Measurements from ENCODE around the gene GALP. TPM values are rescaled to one million over a fixed set of nuclear protein-coding genes. Genes with fewer than 3 reads are reported as not detected.

The GALP gene
- total RNA-seq, 1 experiment from 2014 or later: not detected

DNA sequence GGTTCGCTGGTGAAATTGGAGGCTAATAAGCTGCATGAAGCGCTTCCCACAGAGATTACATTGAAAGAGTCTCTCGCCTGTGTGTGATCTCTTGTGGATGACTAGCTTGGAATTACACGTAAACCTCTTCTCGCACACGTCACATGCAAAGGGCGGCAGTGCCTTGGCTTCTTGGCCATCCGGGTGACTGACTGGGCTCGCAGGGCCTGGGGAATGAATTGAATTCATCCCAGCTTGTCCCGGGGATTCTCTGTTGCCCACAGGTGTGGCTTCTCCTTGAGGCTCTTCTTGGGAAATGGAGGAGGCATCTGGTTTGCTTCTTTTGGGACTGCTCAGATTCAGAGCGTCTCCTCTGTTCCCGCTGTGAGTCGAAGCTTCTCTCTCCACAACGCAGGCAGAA lies 46.0 kb downstream of the GALP start:
- no peak for DNase-seq (ENCODE audit: low read depth)
- in situ Hi-C loops (cut with HindIII; ENCODE audit: low pct_unique_long_range_greater_than_20kb, low sequenced_read_pairs): no loop called here

DNA sequence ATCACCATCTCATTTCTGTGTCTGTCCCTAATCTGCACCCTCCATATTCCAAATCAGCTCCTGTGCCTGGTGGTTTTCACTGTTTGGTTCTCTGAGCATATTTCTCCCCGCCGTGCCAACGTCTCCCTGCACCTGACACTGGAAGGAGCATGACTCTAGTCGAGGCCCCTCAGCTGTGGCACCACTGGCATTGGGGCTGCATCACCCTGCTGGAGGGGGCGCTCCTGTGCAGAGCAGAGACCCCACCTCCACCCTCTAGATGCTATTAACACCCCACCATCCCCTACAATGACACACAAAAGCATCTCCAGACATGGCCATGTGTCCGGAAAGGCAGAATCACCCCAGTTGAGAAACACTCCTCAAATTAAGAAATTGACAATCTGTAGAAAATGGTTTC lies 47.1 kb downstream of the GALP start:
- in situ Hi-C loops (cut with HindIII; ENCODE audit: low pct_unique_long_range_greater_than_20kb, low sequenced_read_pairs): no loop called here
- DNase-seq (ENCODE audit: low read depth): no peak

DNA sequence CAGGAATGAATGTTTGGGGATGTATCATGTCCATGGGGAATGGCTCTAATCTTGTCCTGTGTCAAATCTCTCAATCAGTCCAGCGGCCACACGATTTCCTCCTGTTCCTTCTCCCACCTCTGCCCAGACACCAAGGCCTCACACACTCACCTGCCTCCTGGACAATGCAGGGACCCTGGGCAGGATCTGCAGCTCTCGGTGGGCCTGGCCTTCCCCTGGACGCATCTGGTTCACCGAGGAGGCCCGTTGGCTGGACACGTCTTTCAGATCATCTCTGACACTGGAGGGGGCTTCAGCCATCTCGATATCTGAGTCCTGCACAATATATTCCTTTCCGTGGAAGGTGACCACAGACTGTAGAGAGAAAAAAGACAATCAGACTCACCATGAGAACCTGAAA lies 47.7 kb downstream of the GALP start:
- no peak for DNase-seq (ENCODE audit: low read depth)
- in situ Hi-C loops (cut with HindIII; ENCODE audit: low pct_unique_long_range_greater_than_20kb, low sequenced_read_pairs): no loop called here

Other genes with a start within 250 kb of the GALP start
- gene NLRP13, start 243.7 kb upstream of the GALP start, total RNA-seq (2014; rRNA removed; shearing (Covaris generic); ENCODE audit: low replicate concordance): not detected in 2 replicates
- not detected in 2 replicates for gene NLRP8, start 228.2 kb upstream of the GALP start, total RNA-seq (2014; rRNA removed; shearing (Covaris generic); ENCODE audit: low replicate concordance)
- not detected in 2 replicates for gene NLRP5, start 189.2 kb upstream of the GALP start, total RNA-seq (2014; rRNA removed; shearing (Covaris generic); ENCODE audit: low replicate concordance)
- 63.4 and 64.2 TPM in 2 replicates for gene ZNF787, start 54.7 kb upstream of the GALP start, total RNA-seq (2014; rRNA removed; shearing (Covaris generic); ENCODE audit: low replicate concordance)
- 30.9 and 31.3 TPM in 2 replicates for gene ZNF444, start 34.7 kb upstream of the GALP start, total RNA-seq (2014; rRNA removed; shearing (Covaris generic); ENCODE audit: low replicate concordance)
- not detected in 2 replicates for gene ZSCAN5B, start 21.8 kb downstream of the GALP start, total RNA-seq (2014; rRNA removed; shearing (Covaris generic); ENCODE audit: low replicate concordance)
- not detected in 2 replicates for gene ZSCAN5C, start 26.3 kb downstream of the GALP start, total RNA-seq (2014; rRNA removed; shearing (Covaris generic); ENCODE audit: low replicate concordance)
- not detected in 2 replicates for gene EDDM13, start 96.7 kb downstream of the GALP start, total RNA-seq (2014; rRNA removed; shearing (Covaris generic); ENCODE audit: low replicate concordance)
- 3.2 and 5.6 TPM in 2 replicates for gene ZSCAN5A, start 138.8 kb downstream of the GALP start, total RNA-seq (2014; rRNA removed; shearing (Covaris generic); ENCODE audit: low replicate concordance)
- gene ZNF582, start 217.5 kb downstream of the GALP start, total RNA-seq (2014; rRNA removed; shearing (Covaris generic); ENCODE audit: low replicate concordance): 0.51 TPM in 1 of 2 replicates, not detected in the other
- 0.52 and 1.6 TPM in 2 replicates for gene ZNF583, start 228.3 kb downstream of the GALP start, total RNA-seq (2014; rRNA removed; shearing (Covaris generic); ENCODE audit: low replicate concordance)

Data from Caki2 (cell line).